Neural crest cell (in vitro differentiated cells): ENCODE data around the gene PROKR1. TPM values are rescaled to one million over a fixed set of nuclear protein-coding genes. Genes with fewer than 3 reads are reported as not detected.
A peak's percentile ranks its signal among the peaks of the same experiment; 100 is the strongest.
"Not testable (repeated sequence)": the region's sequence is repeated elsewhere in the genome, so short reads cannot be mapped to it uniquely, and the experiment has no call there.

Experiments used
- DNase-seq: peaks from one replicate; pipeline ENCODE4 v3.0.0; 2021; ENCODE audit warnings: low read depth, mixed read lengths, low spot score
- H3K27ac Mint-ChIP-seq: one replicate; pipeline ENCODE4 v1.8.0; 2021; ENCODE audit warnings: mild to moderate bottlenecking, mixed read lengths; ENCODE audit not compliant: unreplicated experiment
- H3K27me3 Mint-ChIP-seq: 2 replicates; pipeline ENCODE4 v1.8.0; 2021; ENCODE audit warnings: low read depth, mild to moderate bottlenecking, mixed read lengths
- H3K36me3 Mint-ChIP-seq: 2 replicates; pipeline ENCODE4 v1.8.0; 2021; ENCODE audit warnings: low read depth, mild to moderate bottlenecking, mixed read lengths
- H3K4me1 Mint-ChIP-seq: 2 replicates; pipeline ENCODE4 v1.8.0; 2021; ENCODE audit warnings: mixed read lengths
- H3K4me3 Mint-ChIP-seq: one replicate; pipeline ENCODE4 v1.8.0; 2021; ENCODE audit warnings: mild to moderate bottlenecking, mixed read lengths
- H3K9me3 Mint-ChIP-seq: 2 replicates; pipeline ENCODE4 v1.8.0; 2021; ENCODE audit warnings: mixed read lengths
- long read RNA-seq: library from polyadenylated mRNA; unstranded; transcript quantifications from one replicate; pipeline ENCODE4 v2.0.0, GENCODE V29; 2020
- total RNA-seq: library from RNA; stranded (reverse); gene quantifications from 2 replicates; pipeline ENCODE4 v1.2.1, GENCODE V29; 2021
- TF ChIP-seq, protein P1 (sequence below): fragments of 200-600 bp; sonication (generic); conservative IDR thresholded peaks from 2 replicates; pipeline ENCODE4 v1.5.0; 2021; ENCODE audit warnings: antibody characterized with exemption, mild to moderate bottlenecking

PROKR1 gene
- 0.09 and 0.16 TPM in 2 replicates for total RNA-seq
- long read RNA-seq, result 0 reads

DNA sequence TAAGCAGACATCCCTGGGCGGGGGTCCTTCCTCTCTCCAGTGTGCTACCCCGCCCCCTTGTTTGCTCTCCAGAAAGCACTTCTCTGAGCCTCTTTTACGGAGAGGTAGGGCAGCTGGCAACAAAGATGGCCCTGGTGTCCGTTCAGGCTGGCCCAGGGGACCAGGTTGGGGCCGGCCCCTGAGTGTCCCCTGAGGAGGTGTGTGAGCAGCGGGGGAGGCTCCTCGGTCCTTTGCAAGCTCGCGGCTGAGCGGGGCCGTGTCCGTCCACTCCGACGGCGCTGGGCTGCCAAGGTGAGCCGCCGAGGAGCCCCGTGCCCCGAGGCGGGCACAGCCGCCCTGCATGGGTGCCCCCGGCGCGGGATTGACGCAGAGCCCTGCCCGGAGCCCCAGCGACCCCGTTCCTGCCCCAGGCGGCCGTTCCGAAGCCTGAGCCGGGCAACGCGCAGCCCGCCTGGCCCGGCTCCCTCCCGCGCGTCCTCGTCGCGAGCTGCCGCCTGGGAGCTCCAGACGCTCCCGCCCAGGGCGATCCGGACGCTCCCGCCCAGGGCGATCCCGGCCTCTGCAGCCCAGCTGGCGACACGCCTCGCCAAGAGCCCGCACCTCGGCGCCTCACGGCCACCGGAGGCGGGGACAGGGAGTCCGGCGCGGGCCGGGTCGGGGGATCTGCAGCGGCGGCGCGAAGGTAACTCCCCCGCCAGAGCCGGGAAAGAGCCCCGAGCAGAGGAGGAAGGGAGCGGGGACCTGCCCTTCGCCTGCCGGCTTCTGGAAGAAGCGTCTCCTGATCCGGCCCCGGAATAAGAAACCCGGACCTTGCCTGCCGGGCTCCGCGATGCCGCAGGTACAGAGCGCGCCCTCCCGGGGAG, at the start of gene PROKR1:
Gene PROKR1, plus strand, starts transcription at position 569 of the 863 bp plus-strand sequence. CDS start 2,243 bp downstream, outside the sequence.
- DNase-seq, result peak; percentile 32
- Mint-ChIP-seq H3K36me3 (peaks cover 6% of the 10 kb centered on the region), H3K27ac (no peak within 1 kb of the TSS), H3K9me3 (peaks cover 6% of the 10 kb centered on the region), H3K27me3 (peaks cover 77% of the 10 kb centered on the region), H3K4me3 (peak within 1 kb of the TSS; percentile 36), H3K4me1 (peaks cover 4% of the 10 kb centered on the region)
- TF ChIP-seq, protein P1, sequence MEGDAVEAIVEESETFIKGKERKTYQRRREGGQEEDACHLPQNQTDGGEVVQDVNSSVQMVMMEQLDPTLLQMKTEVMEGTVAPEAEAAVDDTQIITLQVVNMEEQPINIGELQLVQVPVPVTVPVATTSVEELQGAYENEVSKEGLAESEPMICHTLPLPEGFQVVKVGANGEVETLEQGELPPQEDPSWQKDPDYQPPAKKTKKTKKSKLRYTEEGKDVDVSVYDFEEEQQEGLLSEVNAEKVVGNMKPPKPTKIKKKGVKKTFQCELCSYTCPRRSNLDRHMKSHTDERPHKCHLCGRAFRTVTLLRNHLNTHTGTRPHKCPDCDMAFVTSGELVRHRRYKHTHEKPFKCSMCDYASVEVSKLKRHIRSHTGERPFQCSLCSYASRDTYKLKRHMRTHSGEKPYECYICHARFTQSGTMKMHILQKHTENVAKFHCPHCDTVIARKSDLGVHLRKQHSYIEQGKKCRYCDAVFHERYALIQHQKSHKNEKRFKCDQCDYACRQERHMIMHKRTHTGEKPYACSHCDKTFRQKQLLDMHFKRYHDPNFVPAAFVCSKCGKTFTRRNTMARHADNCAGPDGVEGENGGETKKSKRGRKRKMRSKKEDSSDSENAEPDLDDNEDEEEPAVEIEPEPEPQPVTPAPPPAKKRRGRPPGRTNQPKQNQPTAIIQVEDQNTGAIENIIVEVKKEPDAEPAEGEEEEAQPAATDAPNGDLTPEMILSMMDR, result no peak

DNA sequence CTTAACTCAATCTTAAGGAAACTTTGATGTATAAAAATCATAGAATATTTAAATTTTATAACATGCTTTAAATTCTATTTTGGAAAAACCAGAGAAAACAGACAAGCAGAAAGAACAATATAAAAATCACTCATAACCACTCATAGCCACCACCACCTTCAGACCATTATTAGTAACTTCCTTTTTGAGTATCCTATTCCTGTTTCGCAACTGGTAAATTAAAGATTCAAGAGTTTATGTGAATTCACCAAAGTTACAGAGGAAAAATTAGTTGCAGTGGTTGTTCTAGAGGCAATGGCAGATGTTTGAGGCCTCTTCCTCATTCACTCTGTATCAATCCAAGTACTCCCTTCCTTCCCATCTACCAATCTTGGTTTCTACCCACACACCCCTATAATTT, 49.3 kb upstream of the PROKR1 start:
- no peak for DNase-seq
- Mint-ChIP-seq H3K36me3 (no peaks in the 10 kb centered on the region), H3K4me3 (no peak overlapping the region), H3K27ac (no peak overlapping the region), H3K9me3 (peaks cover 4% of the 10 kb centered on the region), H3K27me3 (no peaks in the 10 kb centered on the region), H3K4me1 (no peaks in the 10 kb centered on the region)
- TF ChIP-seq, protein P1, result no peak

DNA sequence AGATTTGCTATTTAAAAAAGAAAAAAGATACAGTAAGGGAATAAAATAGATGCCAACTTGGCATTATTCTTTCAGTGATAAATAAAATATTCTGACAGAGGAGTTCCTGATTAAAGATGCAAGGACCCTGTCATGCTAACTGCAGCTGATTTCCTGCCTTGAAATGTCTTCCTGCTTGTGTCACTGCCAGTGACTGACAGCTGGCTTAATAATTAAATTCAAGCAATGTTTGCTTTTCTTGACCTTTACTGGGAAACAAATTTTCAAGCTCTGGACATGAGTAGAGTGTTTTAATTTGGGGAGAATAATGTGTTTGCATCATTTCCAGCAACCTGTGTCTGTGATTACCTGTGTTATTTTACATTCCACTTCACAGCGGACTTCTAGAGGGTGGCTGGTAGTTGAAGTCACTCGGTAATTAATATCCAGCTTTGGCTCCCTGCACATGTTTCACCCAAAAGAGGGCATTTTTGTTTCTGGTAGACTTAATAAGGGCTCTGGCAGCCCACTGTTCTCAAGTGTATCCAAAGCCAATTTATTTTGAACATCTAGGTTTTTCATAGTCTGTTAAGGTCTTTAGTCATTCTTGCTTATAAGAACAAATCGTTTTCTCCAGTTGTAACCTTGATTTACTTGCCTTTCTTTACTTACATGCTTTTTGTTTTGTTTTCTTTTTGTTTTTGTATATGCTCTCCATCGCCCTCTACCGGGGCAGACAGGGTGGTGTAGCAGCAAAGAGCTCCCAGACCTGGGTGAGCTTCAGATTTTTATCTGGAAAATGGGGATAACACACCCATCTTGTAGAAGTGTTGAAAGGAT, 48.5 kb upstream of the PROKR1 start:
- no peak overlapping the region for H3K4me3 Mint-ChIP-seq
- H3K27me3 Mint-ChIP-seq, result no peaks in the 10 kb centered on the region
- H3K4me1 Mint-ChIP-seq, result no peaks in the 10 kb centered on the region
- peaks cover 2% of the 10 kb centered on the region for H3K36me3 Mint-ChIP-seq
- peaks cover 9% of the 10 kb centered on the region for H3K9me3 Mint-ChIP-seq
- H3K27ac Mint-ChIP-seq, result no peak overlapping the region
- TF ChIP-seq, protein P1, result peak; percentile 76
- DNase-seq, result peak; percentile 24

DNA sequence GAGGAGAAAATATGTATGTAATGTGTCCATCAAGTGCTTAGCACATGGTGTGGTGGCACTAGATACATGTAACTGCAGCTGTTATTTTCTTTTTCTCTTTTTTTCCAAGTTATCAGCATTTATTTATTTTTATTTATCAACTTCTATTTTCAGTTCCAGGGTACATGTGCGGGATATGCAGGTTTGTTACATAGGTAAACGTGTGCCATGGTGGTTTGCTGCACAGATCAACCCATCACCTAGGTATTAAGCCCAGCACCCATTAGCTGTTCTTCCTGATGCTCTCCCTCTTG, 47.9 kb upstream of the PROKR1 start:
- H3K27ac Mint-ChIP-seq, H3K4me3 Mint-ChIP-seq, DNase-seq, H3K9me3 Mint-ChIP-seq, H3K36me3 Mint-ChIP-seq, H3K4me1 Mint-ChIP-seq, H3K27me3 Mint-ChIP-seq: not testable (repeated sequence)
- TF ChIP-seq, protein P1, result peak; percentile 20

- Mint-ChIP-seq H3K36me3 (peaks cover 14% of the 10 kb centered on the region), H3K9me3 (peaks cover 12% of the 10 kb centered on the region)
- DNase-seq, H3K27me3 Mint-ChIP-seq, H3K27ac Mint-ChIP-seq, H3K4me1 Mint-ChIP-seq, H3K4me3 Mint-ChIP-seq: not testable (repeated sequence)
Observed at GRCh38 chr2:68600495-68600894, 42.9 kb upstream of the PROKR1 start.

DNA sequence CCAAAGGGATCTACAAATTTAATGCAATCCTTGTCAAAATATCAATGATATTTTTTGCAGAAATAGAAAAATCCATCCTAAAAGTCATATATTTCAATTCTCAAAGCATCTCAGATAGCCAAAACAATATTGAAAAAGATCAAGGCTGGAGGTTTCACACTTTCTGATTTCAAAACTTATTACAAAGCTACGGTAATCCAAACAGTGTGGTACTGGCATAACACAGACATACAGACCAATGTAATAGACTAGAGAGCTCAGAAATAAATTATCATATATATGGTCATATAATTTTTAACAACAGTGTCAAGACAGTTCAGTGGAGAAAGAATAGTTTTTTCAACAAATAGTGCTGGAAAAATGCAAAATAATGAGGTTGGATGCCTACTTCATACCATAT, 40.3 kb upstream of the PROKR1 start:
- TF ChIP-seq, protein P1, result no peak
- Mint-ChIP-seq H3K36me3 (peaks cover 14% of the 10 kb centered on the region), H3K4me1 (no peaks in the 10 kb centered on the region), H3K27ac (no peak overlapping the region), H3K27me3 (no peaks in the 10 kb centered on the region), H3K9me3 (peaks cover 12% of the 10 kb centered on the region), H3K4me3 (no peak overlapping the region)
- DNase-seq, result no peak
